Measurements from ENCODE around the gene SYNRG.

The SYNRG gene

GRCh38 chr17:37507111-37507510 is 102.1 kb downstream of the SYNRG start:
- TF ChIP-seq TAF1 (IDR thresholded peaks at IDR 0.05; ENCODE audit: low read depth): no peak
- TF ChIP-seq EGR1 (IDR thresholded peaks at IDR 0.05): no peak
- TF ChIP-seq CEBPB (IDR thresholded peaks at IDR 0.05): no peak
- TF ChIP-seq USF1 (IDR thresholded peaks at IDR 0.05): no peak
- TF ChIP-seq YY1 (IDR thresholded peaks at IDR 0.05; ENCODE audit: low read depth): no peak
- TF ChIP-seq CREB1 (IDR thresholded peaks at IDR 0.05; ENCODE audit: low read depth): no peak
- TF ChIP-seq EP300 (IDR thresholded peaks at IDR 0.05; ENCODE audit: borderline replicate concordance): no peak
- TF ChIP-seq MAX (IDR thresholded peaks at IDR 0.05): no peak
- no peak for TF ChIP-seq REST (IDR thresholded peaks at IDR 0.05; ENCODE audit: low read depth)
- TF ChIP-seq FOXM1 (IDR thresholded peaks at IDR 0.05; ENCODE audit: borderline replicate concordance, low read depth): no peak
- no peak for TF ChIP-seq NFIC (IDR thresholded peaks at IDR 0.05)
- no peak for TF ChIP-seq TEAD4 (IDR thresholded peaks at IDR 0.05)
- TF ChIP-seq TCF12 (IDR thresholded peaks at IDR 0.05; ENCODE audit: low read depth): no peak
- TF ChIP-seq RAD21 (IDR thresholded peaks at IDR 0.05; ENCODE audit: low read depth): no peak
- no peak for TF ChIP-seq ZBTB7A (IDR thresholded peaks at IDR 0.05; ENCODE audit: low read depth)

GRCh38 chr17:37506678-37507077 is 102.5 kb downstream of the SYNRG start:
- TF ChIP-seq FOXM1 (IDR thresholded peaks at IDR 0.05; ENCODE audit: borderline replicate concordance, low read depth) (no peak), RAD21 (IDR thresholded peaks at IDR 0.05; ENCODE audit: low read depth) (no peak; the same call in 1 of the 2 replicates), TCF12 (IDR thresholded peaks at IDR 0.05; ENCODE audit: low read depth) (no peak), EP300 (IDR thresholded peaks at IDR 0.05; ENCODE audit: borderline replicate concordance) (no peak), USF1 (IDR thresholded peaks at IDR 0.05) (no peak), CREB1 (IDR thresholded peaks at IDR 0.05; ENCODE audit: low read depth) (no peak), TEAD4 (IDR thresholded peaks at IDR 0.05) (no peak), REST (IDR thresholded peaks at IDR 0.05; ENCODE audit: low read depth) (no peak), TAF1 (IDR thresholded peaks at IDR 0.05; ENCODE audit: low read depth) (no peak), YY1 (IDR thresholded peaks at IDR 0.05; ENCODE audit: low read depth) (no peak), EGR1 (IDR thresholded peaks at IDR 0.05) (no peak), NFIC (IDR thresholded peaks at IDR 0.05) (no peak), CEBPB (IDR thresholded peaks at IDR 0.05) (no peak), MAX (IDR thresholded peaks at IDR 0.05) (no peak)

- no peak for TF ChIP-seq REST (IDR thresholded peaks at IDR 0.05; ENCODE audit: low read depth)
- no peak for TF ChIP-seq CREB1 (IDR thresholded peaks at IDR 0.05; ENCODE audit: low read depth)
- TF ChIP-seq NFIC (IDR thresholded peaks at IDR 0.05): no peak
- no peak for TF ChIP-seq EGR1 (IDR thresholded peaks at IDR 0.05)
- TF ChIP-seq USF1 (IDR thresholded peaks at IDR 0.05): no peak
- TF ChIP-seq RAD21 (IDR thresholded peaks at IDR 0.05; ENCODE audit: low read depth): no peak
- TF ChIP-seq FOXM1 (IDR thresholded peaks at IDR 0.05; ENCODE audit: borderline replicate concordance, low read depth): no peak
- TF ChIP-seq EP300 (IDR thresholded peaks at IDR 0.05; ENCODE audit: borderline replicate concordance): no peak
- no peak for TF ChIP-seq TCF12 (IDR thresholded peaks at IDR 0.05; ENCODE audit: low read depth)
- no peak for TF ChIP-seq TAF1 (IDR thresholded peaks at IDR 0.05; ENCODE audit: low read depth)
- TF ChIP-seq YY1 (IDR thresholded peaks at IDR 0.05; ENCODE audit: low read depth): no peak
- no peak for TF ChIP-seq CEBPB (IDR thresholded peaks at IDR 0.05)
- TF ChIP-seq ZBTB7A (IDR thresholded peaks at IDR 0.05; ENCODE audit: low read depth): no peak
- TF ChIP-seq TEAD4 (IDR thresholded peaks at IDR 0.05): no peak
- no peak for TF ChIP-seq MAX (IDR thresholded peaks at IDR 0.05)
These were observed 103.9 kb downstream of the SYNRG start for GRCh38 chr17:37505333-37505732.
